ENCODE results near the gene OR2A25.

The OR2A25 gene

GRCh38 chr7:144113651-144114050 lies 44.0 kb downstream of the OR2A25 start:
- Histone ChIP-seq H3K4me1 (no peaks in the 10 kb centered on the region), H3K27me3 (no peaks in the 10 kb centered on the region), H3K9me3 (no peaks in the 10 kb centered on the region), H3K27ac (no peak overlapping the region), H3K36me3 (no peaks in the 10 kb centered on the region), H3K4me3 (no peak overlapping the region)
- TF ChIP-seq CTCF (IDR thresholded peaks at IDR 0.05) = no peak
- no peak for DNase-seq
- intact Hi-C loops (cut with DNase I; ENCODE audit: low total_unique reads) = no loop called here

GRCh38 chr7:144118341-144118740 lies 48.7 kb downstream of the OR2A25 start:
- DNase-seq = no peak

GRCh38 chr7:144122876-144123275 lies 53.3 kb downstream of the OR2A25 start, which contains the start of gene OR2A14:
OR2A14 (plus strand) TSS chr7:144123176; CDS start chr7:144129113, 5,937 bp downstream.
- Histone ChIP-seq H3K4me1 (no peaks in the 10 kb centered on the region), H3K36me3 (no peaks in the 10 kb centered on the region), H3K27me3 (no peaks in the 10 kb centered on the region), H3K9me3 (no peaks in the 10 kb centered on the region), H3K27ac (no peak within 1 kb of the TSS), H3K4me3 (no peak within 1 kb of the TSS)
- intact Hi-C loops (cut with DNase I; ENCODE audit: low total_unique reads) = no loop called here
- TF ChIP-seq CTCF (IDR thresholded peaks at IDR 0.05) = no peak
- DNase-seq = no peak

More at GRCh38 chr7:144118341-144118740, 48.7 kb downstream of the OR2A25 start:
- TF ChIP-seq CTCF (IDR thresholded peaks at IDR 0.05) = no peak
- Histone ChIP-seq H3K4me3 (no peak overlapping the region), H3K9me3 (no peaks in the 10 kb centered on the region), H3K27ac (no peak overlapping the region), H3K4me1 (no peaks in the 10 kb centered on the region), H3K36me3 (no peaks in the 10 kb centered on the region), H3K27me3 (no peaks in the 10 kb centered on the region)
- intact Hi-C loops (cut with DNase I; ENCODE audit: low total_unique reads) = no loop called here
